Measurements from ENCODE around the gene TMSB15C. TPM values are rescaled to one million over a fixed set of nuclear protein-coding genes. Genes with fewer than 3 reads are reported as not detected.
"Not testable (repeated sequence)": the region's sequence is repeated elsewhere in the genome, so short reads cannot be mapped to it uniquely, and the experiment has no call there.

Gene TMSB15C
- 1 to 10 TPM in 1 of 3 donors, under 1 TPM in 2; 0.15 to 1.0 (median 0.22) TPM for polyA plus RNA-seq

GRCh38 chrX:104075778-104076445, at the start of gene TMSB15C:
TSS of gene TMSB15C (minus strand) at chrX:104076236.
- WGBS, 3 donors, result no CpG with 5 or more reads among the region's 46 CpGs
- not testable (repeated sequence) for H3K27ac ChIP-seq (ENCODE audit: low read depth, low read length)

- H3K27ac ChIP-seq (ENCODE audit: low read depth, low read length), result no peak overlapping the region
- 42 to 75% (median 55%) methylated on average over 5 of the region's 5 CpGs for WGBS, 3 donors
These were observed 46.8 kb upstream of the TMSB15C start for GRCh38 chrX:104122829-104123228.

- H3K27ac ChIP-seq (ENCODE audit: low read depth, low read length), result no peak overlapping the region
- WGBS, 3 donors, result 60 to 100% (median 89%) methylated on average over 1 of the region's 1 CpG
These were observed 42.7 kb upstream of the TMSB15C start for GRCh38 chrX:104118765-104119164.

- no peak overlapping the region for H3K27ac ChIP-seq (ENCODE audit: low read depth, low read length)
These were observed 41.7 kb upstream of the TMSB15C start for GRCh38 chrX:104117759-104118158.

- 6 to 28% (median 9%) methylated on average over 22 to 24 of the region's 24 CpGs for WGBS, 3 donors
- H3K27ac ChIP-seq (ENCODE audit: low read depth, low read length), result no peak overlapping the region
These were observed 37.4 kb upstream of the TMSB15C start for GRCh38 chrX:104113222-104113965.

GRCh38 chrX:104112326-104112951, 36.4 kb upstream of the TMSB15C start, which contains the start of gene ZCCHC18:
TSS of gene ZCCHC18 (plus strand) at chrX:104112523. CDS start at chrX:104114112, 1,589 bp downstream.
- 0 to 24% (median 1%) methylated on average over 38 to 65 of the region's 67 CpGs for WGBS, 3 donors
- no peak within 1 kb of the TSS for H3K27ac ChIP-seq (ENCODE audit: low read depth, low read length)

- not testable (repeated sequence) for H3K27ac ChIP-seq (ENCODE audit: low read depth, low read length)
- WGBS, 3 donors, result 61 to 72% (median 66%) methylated on average over 6 of the region's 6 CpGs
These were observed 34.6 kb upstream of the TMSB15C start for GRCh38 chrX:104110491-104111240.

- 87 to 100% (median 88%) methylated on average over 1 of the region's 1 CpG for WGBS, 3 donors
- no peak overlapping the region for H3K27ac ChIP-seq (ENCODE audit: low read depth, low read length)
These were observed 32.9 kb upstream of the TMSB15C start for GRCh38 chrX:104108955-104109354.

- H3K27ac ChIP-seq (ENCODE audit: low read depth, low read length), result no peak overlapping the region
- WGBS, 3 donors, result 63 to 75% (median 73%) methylated on average over 11 of the region's 11 CpGs
These were observed 29.6 kb upstream of the TMSB15C start for GRCh38 chrX:104105330-104106262.

- WGBS, 3 donors, result 66 to 90% (median 84%) methylated on average over 10 of the region's 10 CpGs
- no peak overlapping the region for H3K27ac ChIP-seq (ENCODE audit: low read depth, low read length)
These were observed 28.6 kb upstream of the TMSB15C start for GRCh38 chrX:104104676-104105075.

- no peak overlapping the region for H3K27ac ChIP-seq (ENCODE audit: low read depth, low read length)
These were observed 22.9 kb upstream of the TMSB15C start for GRCh38 chrX:104098919-104099318.

GRCh38 chrX:104098151-104098808, 22.2 kb upstream of the TMSB15C start:
- WGBS, 3 donors, result 0 to 4% (median 2%) methylated on average over 4 of the region's 4 CpGs
- no peak overlapping the region for H3K27ac ChIP-seq (ENCODE audit: low read depth, low read length)

- 82 to 87% (median 85%) methylated on average over 6 to 7 of the region's 7 CpGs for WGBS, 3 donors
- no peak overlapping the region for H3K27ac ChIP-seq (ENCODE audit: low read depth, low read length)
These were observed 9.9 kb upstream of the TMSB15C start for GRCh38 chrX:104085919-104086318.

GRCh38 chrX:104085477-104085876, 9.4 kb upstream of the TMSB15C start:
- 82 to 87% (median 87%) methylated on average over 5 to 7 of the region's 7 CpGs for WGBS, 3 donors

GRCh38 chrX:104084534-104085277, 8.7 kb upstream of the TMSB15C start:
- 52 to 63% (median 58%) methylated on average over 5 of the region's 5 CpGs for WGBS, 3 donors
- H3K27ac ChIP-seq (ENCODE audit: low read depth, low read length), result no peak overlapping the region

More at GRCh38 chrX:104085477-104085876, 9.4 kb upstream of the TMSB15C start:
- H3K27ac ChIP-seq (ENCODE audit: low read depth, low read length), result no peak overlapping the region

- 57 to 66% (median 63%) methylated on average over 1 to 4 of the region's 4 CpGs for WGBS, 3 donors
- H3K27ac ChIP-seq (ENCODE audit: low read depth, low read length), result no peak overlapping the region
These were observed 8.0 kb upstream of the TMSB15C start for GRCh38 chrX:104084063-104084462.

GRCh38 chrX:104077854-104078253, 1.8 kb upstream of the TMSB15C start:
- not testable (repeated sequence) for H3K27ac ChIP-seq (ENCODE audit: low read depth, low read length)
- no CpG with 5 or more reads among the region's 6 CpGs for WGBS, 3 donors

Data from adipose tissue (tissue), 3 donors.